Liver (tissue), 9 donors: ENCODE data around the gene UNKL. TPM values are rescaled to one million over a fixed set of nuclear protein-coding genes. Genes with fewer than 3 reads are reported as not detected.

ENCODE experiments used
- DNase-seq: peaks from one replicate; pipeline ENCODE4 v3.0.0-alpha.2; 2017; ENCODE audit warnings: low spot score
- H3K27ac ChIP-seq, 2 donors: one replicate each; pipeline ENCODE4 v1.7.0; 2013; ENCODE audit warnings: inconsistent platforms in 2 of 2, low read length in 2 of 2, control low read depth in 1 of 2, low read depth in 1 of 2, mild to moderate bottlenecking in 1 of 2
- H3K27me3 ChIP-seq, 4 donors: one replicate each; pipeline versions ENCODE4 v1.6.1 to v1.7.0; 2013; ENCODE audit warnings: low read length in 3 of 4, inconsistent platforms in 1 of 4, mild to moderate bottlenecking in 1 of 4, moderate library complexity in 1 of 4; ENCODE audit not compliant: control insufficient read depth in 4 of 4, insufficient read depth in 4 of 4
- H3K36me3 ChIP-seq, 4 donors: one replicate each; pipeline versions ENCODE4 v1.6.1 to v1.7.0; 2013; ENCODE audit warnings: low read length in 3 of 4, mild to moderate bottlenecking in 3 of 4, low read depth in 1 of 4, moderate library complexity in 1 of 4; ENCODE audit not compliant: control insufficient read depth in 4 of 4, insufficient read depth in 3 of 4
- H3K4me1 ChIP-seq, 4 donors: one replicate each; pipeline versions ENCODE4 v1.6.1 to v1.7.0; 2013; ENCODE audit warnings: low read length in 3 of 4, mild to moderate bottlenecking in 3 of 4, moderate library complexity in 1 of 4; ENCODE audit not compliant: control insufficient read depth in 4 of 4, insufficient read depth in 4 of 4
- H3K4me3 ChIP-seq, 3 donors: one replicate each; pipeline versions ENCODE4 v1.6.1 to v1.7.0; 2013; ENCODE audit warnings: low read length in 3 of 3, control low read depth in 1 of 3, low read depth in 1 of 3, mild to moderate bottlenecking in 1 of 3
- H3K9ac ChIP-seq, 2 donors: one replicate each; pipeline ENCODE4 v1.7.0; 2013; ENCODE audit warnings: low read length in 2 of 2, mild to moderate bottlenecking in 2 of 2, moderate library complexity in 2 of 2, control low read depth in 1 of 2, low read depth in 1 of 2
- H3K9me3 ChIP-seq, 4 donors: one replicate each; pipeline versions ENCODE4 v1.6.1 to v1.7.0; 2013; ENCODE audit warnings: low read length in 3 of 4; ENCODE audit not compliant: control insufficient read depth in 4 of 4
- CTCF ChIP-seq: fragments of 150-350 bp; IDR thresholded peaks from 2 replicates; pipeline ENCODE4 v1.5.1; 2017; ENCODE audit warnings: improper control_type of control experiment, low read depth, low read length; ENCODE audit not compliant: missing input control
- FOXA1 ChIP-seq: IDR thresholded peaks from 2 replicates; pipeline ENCODE4 v1.6.1; 2016; ENCODE audit warnings: antibody characterized with exemption
- FOXA2 ChIP-seq: IDR thresholded peaks from 2 replicates; pipeline ENCODE4 v1.6.1; 2016; ENCODE audit warnings: antibody characterized with exemption
- GABPA ChIP-seq, 2 donors: IDR thresholded peaks in 1 of 2; conservative IDR thresholded peaks in 1 of 2; 2 replicates each; pipeline ENCODE4 v1.6.1; 2016; ENCODE audit warnings: antibody characterized with exemption in 2 of 2, mild to moderate bottlenecking in 1 of 2, moderate library complexity in 1 of 2
- HNF4A ChIP-seq, 2 donors: conservative IDR thresholded peaks; 2 replicates each; pipeline ENCODE4 v1.6.1; 2016; ENCODE audit warnings: antibody characterized with exemption in 2 of 2, mild to moderate bottlenecking in 2 of 2
- HNF4G ChIP-seq: IDR thresholded peaks from 2 replicates; pipeline ENCODE4 v1.6.1; 2016; ENCODE audit warnings: antibody characterized with exemption
- JUND ChIP-seq, 2 donors: IDR thresholded peaks; 2 replicates each; pipeline ENCODE4 v1.6.1; 2016; ENCODE audit warnings: antibody characterized with exemption in 2 of 2
- MAX ChIP-seq: IDR thresholded peaks from 2 replicates; pipeline ENCODE4 v1.6.1; 2016; ENCODE audit warnings: antibody characterized with exemption
- TAF1 ChIP-seq: conservative IDR thresholded peaks from 2 replicates; pipeline ENCODE4 v1.6.1; 2016; ENCODE audit warnings: antibody characterized with exemption, mild to moderate bottlenecking
- YY1 ChIP-seq: IDR thresholded peaks from 2 replicates; pipeline ENCODE4 v1.6.1; 2016; ENCODE audit warnings: antibody characterized with exemption, mild to moderate bottlenecking
- WGBS: extraction: QIAGEN DNeasy Blood & Tissue Kit; methylation state at CpG from one replicate; pipeline ENCODE4 v1.1.7; 2013; 5-methylcytosine and 5-hydroxymethylcytosine counted together
- polyA plus RNA-seq, 2 donors: library from polyadenylated mRNA; stranded (reverse) in 1 of 2; unstranded in 1 of 2; fragments of 200-250 nt in 1 of 2; fragments of >200 nt in 1 of 2; fragmentation: Nextera tagmentation in 1 of 2; extraction: Ambion mirVana in 1 of 2; gene quantifications; one replicate each; pipeline versions ENCODE4 v1.2.1 to v1.2.3, GENCODE V29; 2013 to 2015
- total RNA-seq, 2 donors: library from RNA; depleted of rRNA; stranded (reverse); fragments of >200 nt; gene quantifications; one replicate each; pipeline ENCODE4 v1.2.3, GENCODE V29; 2014
- TF ChIP-seq, protein P1 (sequence below): IDR thresholded peaks from 2 replicates; pipeline ENCODE4 v1.6.1; 2016; ENCODE audit warnings: antibody characterized with exemption, mild to moderate bottlenecking
- TF ChIP-seq, protein P2 (sequence below): IDR thresholded peaks from 2 replicates; pipeline ENCODE4 v1.6.1; 2016; ENCODE audit warnings: antibody characterized with exemption
- TF ChIP-seq, protein P3 (sequence below): IDR thresholded peaks from 2 replicates; pipeline ENCODE4 v1.6.1; 2016; ENCODE audit warnings: antibody characterized with exemption
- donor health status: healthy.
- donor health status: healthy.
- donor health status: healthy.
- donor health status: healthy.
- donor health status: healthy.

Gene UNKL
- total and polyA plus RNA-seq, 4 donors, result 3.5 to 14.7 (median 6.6) TPM

- H3K36me3 ChIP-seq, result peaks cover 33 to 61% (median 44%) of the 10 kb centered on the region in 4 donors
Observed at GRCh38 chr16:1315081-1316032, 99.1 kb downstream of the UNKL start.

GRCh38 chr16:1314399-1315068 lies 100.0 kb downstream of the UNKL start:
- DNase-seq, result no peak
- 94% methylated on average over 28 of the region's 28 CpGs for WGBS
- Histone ChIP-seq H3K9ac (no peak overlapping the region), H3K4me1 (peaks cover 9 to 39% (median 33%) of the 10 kb centered on the region in 4 donors), H3K27me3 (no peaks in the 10 kb centered on the region), H3K4me3 (no peak overlapping the region), H3K36me3 (peaks cover 30 to 53% (median 36%) of the 10 kb centered on the region in 4 donors), H3K27ac (no peak overlapping the region), H3K9me3 (no peaks in the 10 kb centered on the region)
- TF ChIP-seq HNF4A (conservative IDR thresholded peaks at IDR 0.05), result no peak
- no peak for TF ChIP-seq FOXA2
- TF ChIP-seq, protein P1, sequence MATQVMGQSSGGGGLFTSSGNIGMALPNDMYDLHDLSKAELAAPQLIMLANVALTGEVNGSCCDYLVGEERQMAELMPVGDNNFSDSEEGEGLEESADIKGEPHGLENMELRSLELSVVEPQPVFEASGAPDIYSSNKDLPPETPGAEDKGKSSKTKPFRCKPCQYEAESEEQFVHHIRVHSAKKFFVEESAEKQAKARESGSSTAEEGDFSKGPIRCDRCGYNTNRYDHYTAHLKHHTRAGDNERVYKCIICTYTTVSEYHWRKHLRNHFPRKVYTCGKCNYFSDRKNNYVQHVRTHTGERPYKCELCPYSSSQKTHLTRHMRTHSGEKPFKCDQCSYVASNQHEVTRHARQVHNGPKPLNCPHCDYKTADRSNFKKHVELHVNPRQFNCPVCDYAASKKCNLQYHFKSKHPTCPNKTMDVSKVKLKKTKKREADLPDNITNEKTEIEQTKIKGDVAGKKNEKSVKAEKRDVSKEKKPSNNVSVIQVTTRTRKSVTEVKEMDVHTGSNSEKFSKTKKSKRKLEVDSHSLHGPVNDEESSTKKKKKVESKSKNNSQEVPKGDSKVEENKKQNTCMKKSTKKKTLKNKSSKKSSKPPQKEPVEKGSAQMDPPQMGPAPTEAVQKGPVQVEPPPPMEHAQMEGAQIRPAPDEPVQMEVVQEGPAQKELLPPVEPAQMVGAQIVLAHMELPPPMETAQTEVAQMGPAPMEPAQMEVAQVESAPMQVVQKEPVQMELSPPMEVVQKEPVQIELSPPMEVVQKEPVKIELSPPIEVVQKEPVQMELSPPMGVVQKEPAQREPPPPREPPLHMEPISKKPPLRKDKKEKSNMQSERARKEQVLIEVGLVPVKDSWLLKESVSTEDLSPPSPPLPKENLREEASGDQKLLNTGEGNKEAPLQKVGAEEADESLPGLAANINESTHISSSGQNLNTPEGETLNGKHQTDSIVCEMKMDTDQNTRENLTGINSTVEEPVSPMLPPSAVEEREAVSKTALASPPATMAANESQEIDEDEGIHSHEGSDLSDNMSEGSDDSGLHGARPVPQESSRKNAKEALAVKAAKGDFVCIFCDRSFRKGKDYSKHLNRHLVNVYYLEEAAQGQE, result no peak
- no peak for TF ChIP-seq GABPA (IDR thresholded peaks at IDR 0.05 in 1 of 2, conservative IDR thresholded peaks at IDR 0.05 in 1 of 2)
- TF ChIP-seq YY1, result no peak
- TF ChIP-seq, protein P2, sequence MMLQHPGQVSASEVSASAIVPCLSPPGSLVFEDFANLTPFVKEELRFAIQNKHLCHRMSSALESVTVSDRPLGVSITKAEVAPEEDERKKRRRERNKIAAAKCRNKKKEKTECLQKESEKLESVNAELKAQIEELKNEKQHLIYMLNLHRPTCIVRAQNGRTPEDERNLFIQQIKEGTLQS, result no peak
- TF ChIP-seq CTCF, result no peak
- no peak for TF ChIP-seq HNF4G
- no peak for TF ChIP-seq FOXA1

More at GRCh38 chr16:1315081-1316032, 99.1 kb downstream of the UNKL start:
- H3K4me3 ChIP-seq, result no peak overlapping the region
- 87% methylated on average over 46 of the region's 46 CpGs for WGBS
- no peak overlapping the region for H3K27ac ChIP-seq
- H3K4me1 ChIP-seq, result peaks cover 9 to 37% (median 31%) of the 10 kb centered on the region in 4 donors
- no peaks in the 10 kb centered on the region for H3K27me3 ChIP-seq
- H3K9ac ChIP-seq, result no peak overlapping the region
- H3K9me3 ChIP-seq, result no peaks in the 10 kb centered on the region
- TF ChIP-seq YY1 (no peak), FOXA1 (no peak), HNF4G (no peak), TAF1 (no peak), GABPA (IDR thresholded peaks at IDR 0.05 in 1 of 2, conservative IDR thresholded peaks at IDR 0.05 in 1 of 2) (no peak), FOXA2 (no peak), HNF4A (conservative IDR thresholded peaks at IDR 0.05) (no peak), JUND (IDR thresholded peaks at IDR 0.05) (no peak), MAX (no peak)
- TF ChIP-seq, protein P1, result no peak
- TF ChIP-seq, protein P3, sequence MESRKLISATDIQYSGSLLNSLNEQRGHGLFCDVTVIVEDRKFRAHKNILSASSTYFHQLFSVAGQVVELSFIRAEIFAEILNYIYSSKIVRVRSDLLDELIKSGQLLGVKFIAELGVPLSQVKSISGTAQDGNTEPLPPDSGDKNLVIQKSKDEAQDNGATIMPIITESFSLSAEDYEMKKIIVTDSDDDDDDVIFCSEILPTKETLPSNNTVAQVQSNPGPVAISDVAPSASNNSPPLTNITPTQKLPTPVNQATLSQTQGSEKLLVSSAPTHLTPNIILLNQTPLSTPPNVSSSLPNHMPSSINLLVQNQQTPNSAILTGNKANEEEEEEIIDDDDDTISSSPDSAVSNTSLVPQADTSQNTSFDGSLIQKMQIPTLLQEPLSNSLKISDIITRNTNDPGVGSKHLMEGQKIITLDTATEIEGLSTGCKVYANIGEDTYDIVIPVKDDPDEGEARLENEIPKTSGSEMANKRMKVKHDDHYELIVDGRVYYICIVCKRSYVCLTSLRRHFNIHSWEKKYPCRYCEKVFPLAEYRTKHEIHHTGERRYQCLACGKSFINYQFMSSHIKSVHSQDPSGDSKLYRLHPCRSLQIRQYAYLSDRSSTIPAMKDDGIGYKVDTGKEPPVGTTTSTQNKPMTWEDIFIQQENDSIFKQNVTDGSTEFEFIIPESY, result no peak
- no peak for DNase-seq
